ENCODE data around the gene IL34.
"Not testable (repeated sequence)": the region's sequence is repeated elsewhere in the genome, so short reads cannot be mapped to it uniquely, and the experiment has no call there.

IL34 gene

GRCh38 chr16:70646260-70647241, at the start of gene IL34:
IL34 (plus strand) TSS chr16:70646559; CDS start chr16:70646948, 389 bp downstream.
- no peak for DNase-seq

DNA sequence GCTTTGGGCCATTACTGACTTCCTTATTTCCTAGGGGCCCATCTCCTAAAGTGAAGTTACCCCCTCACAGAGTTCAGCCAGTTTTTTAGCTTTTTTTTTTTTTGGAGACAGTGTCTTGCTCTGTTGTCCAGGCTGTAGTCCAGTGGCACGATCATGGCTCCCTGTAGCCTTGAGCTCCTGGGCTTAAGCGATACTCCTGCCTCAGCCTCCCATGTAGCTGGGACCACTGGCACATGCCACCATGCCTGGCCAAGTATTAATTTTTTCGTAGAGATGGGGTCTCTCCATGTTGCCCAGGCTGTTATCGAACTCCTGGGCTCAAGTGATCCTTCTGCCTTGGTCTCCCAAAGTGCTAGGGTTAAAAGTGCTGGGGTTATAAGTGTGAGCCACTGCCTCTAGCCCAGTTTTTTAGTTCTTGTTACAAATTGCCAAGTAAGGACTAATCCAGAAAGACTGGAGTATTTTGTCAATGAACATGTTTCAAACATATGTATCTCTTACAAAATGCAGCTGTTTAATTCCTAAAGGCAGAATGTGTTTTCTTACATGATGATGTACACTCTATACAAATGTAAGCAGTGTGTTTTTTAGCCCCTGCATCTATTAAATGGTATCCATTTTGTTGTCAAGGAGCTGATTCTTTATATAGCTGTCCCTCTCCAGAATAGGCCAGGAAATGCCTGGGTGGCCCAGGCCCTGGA, 49.1 kb upstream of the IL34 start:
- DNase-seq: no peak

DNA sequence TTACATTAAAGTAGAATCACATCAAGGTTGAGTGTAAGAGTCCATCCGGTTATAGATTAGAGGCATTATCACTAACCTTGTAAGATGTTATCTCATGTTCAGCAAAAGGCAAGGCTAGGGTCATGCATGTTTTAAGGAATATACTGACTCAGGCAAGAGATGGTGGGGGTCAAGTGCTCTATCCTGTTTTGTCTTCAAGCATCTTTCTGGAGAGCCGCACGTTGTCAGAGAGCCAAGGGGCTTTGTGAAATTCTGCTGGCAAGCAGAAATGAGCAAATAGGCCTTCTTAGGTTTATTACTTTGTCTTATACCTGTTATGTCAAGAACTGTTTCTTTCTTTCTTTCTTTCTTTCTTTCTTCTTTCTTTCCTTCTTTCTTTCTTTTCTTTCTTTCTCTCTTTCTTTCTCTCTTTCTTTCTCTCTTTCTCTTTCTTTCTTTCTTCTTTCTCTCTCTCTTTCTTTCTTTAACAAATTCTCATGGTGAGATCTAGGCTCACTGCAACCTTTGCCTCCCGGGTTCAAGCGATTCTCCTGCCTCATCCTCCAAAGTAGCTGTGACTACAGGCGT, 47.3 kb upstream of the IL34 start:
- DNase-seq: no peak

- DNase-seq: no peak
These were observed 45.6 kb upstream of the IL34 start for GRCh38 chr16:70600730-70601129.

DNA sequence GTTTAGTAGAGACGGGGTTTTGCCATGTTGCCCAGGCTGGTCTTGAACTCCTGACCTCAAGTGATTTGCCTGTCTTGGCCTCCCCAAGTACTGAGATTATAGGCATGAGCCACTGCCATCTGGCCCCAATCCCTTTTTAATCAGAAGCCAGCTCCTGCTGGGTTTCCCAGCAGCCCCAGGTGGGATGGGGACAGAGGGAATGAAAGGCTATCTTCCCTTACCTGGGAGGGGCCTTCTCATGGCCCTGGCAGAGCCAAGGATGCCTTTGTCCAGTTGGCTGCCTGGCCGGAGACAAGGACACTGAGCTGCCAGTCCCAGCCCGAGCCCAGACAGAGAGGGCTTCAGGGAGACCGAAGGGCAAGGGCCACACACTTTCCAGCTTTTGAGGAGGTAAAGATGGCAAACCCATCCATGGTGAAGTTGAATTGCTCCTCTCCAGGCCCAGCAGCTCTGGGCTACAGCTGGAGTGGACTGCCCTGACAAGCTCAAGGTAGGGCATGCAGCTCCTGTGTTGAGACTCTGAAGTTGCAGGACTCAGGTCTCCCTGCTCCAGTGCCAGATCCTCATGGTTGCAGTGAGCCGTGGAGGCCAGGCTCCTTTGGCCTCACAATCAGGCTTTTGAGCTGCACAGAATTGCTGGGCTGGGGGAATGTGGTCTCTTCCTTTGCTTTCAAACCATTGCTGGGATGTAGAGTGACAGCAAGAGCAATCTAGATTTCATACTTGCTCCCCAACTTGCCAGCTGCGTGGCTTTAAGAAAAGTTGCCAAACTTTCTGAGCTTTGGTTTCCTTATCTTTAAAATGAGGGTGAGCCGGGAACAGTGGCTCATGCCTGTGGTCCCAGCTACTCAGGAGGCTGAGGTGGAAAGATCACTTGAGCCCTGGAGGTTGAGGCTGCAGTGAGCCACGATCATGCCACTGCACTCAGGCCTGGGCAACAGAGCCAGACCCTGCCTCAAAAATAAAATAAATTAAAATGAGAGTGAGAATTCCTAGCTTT, 44.5 kb upstream of the IL34 start:
- DNase-seq: no peak

DNA sequence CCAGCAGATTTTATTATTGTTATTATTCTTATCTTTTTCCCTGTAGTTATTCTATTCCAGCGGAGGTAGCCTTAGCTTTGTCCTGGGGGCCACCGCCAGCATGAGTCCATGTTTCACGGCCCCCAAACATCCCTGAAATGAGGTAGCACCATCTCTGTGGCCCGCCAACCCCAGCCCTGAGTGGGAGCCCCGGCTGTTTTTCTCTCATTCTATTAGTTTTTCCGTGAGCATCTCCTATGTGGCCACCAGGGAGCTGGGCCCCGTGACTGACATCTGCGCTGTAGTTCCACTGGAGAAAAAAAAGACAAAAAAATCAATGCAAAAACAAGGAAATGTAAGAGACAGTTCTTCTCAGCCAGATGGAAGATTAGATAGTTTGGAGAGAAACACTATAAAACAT, 43.5 kb upstream of the IL34 start:
- no peak for DNase-seq

DNA sequence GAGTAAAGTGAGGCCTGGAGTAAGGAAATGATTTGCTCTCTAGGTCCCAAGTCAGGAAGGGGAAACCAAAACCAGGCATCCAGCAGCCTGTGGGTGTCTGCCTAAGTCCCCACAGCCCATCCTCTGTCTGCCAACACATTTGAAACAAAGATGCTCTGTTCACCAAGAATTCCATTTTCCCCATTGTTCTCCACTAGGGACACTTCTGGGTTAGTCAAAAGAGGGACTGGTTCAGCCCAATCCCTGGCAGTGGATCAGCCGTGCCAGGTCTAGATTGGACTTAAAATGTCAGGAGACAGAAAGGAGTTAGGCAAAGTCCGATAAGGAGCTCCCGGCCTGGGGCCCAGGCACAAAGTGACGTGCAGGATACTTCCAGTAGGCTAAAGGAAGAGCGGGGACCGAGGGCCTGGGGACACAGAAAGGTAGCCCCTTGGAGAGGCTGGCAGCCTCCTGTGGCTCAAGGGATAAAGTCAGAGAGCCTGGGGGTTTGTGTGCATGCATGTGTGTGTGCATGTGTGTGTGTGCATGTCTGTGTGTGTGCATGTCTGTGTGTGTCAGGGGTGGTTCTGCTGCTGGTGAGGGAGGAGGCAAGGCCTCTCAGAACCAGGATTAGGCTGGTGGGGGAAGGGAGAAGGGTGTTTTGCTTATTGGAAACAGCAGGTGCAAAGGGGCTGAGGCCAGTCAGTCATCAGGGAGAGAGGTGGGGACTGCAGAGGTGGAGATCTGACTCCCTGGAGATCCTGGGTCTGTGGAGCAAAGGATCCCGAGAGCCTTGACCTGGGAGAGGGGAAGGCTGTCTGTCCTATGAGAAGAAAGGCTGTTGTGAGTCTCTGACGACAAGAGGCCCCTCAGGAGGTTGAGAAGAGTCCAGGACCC, 41.7 kb upstream of the IL34 start:
- DNase-seq: no peak

GRCh38 chr16:70605283-70605657, 41.1 kb upstream of the IL34 start:
- DNase-seq: no peak

GRCh38 chr16:70608521-70608920, 37.8 kb upstream of the IL34 start:
- no peak for DNase-seq

- no peak for DNase-seq
These were observed 35.8 kb upstream of the IL34 start for GRCh38 chr16:70610273-70611223.

DNA sequence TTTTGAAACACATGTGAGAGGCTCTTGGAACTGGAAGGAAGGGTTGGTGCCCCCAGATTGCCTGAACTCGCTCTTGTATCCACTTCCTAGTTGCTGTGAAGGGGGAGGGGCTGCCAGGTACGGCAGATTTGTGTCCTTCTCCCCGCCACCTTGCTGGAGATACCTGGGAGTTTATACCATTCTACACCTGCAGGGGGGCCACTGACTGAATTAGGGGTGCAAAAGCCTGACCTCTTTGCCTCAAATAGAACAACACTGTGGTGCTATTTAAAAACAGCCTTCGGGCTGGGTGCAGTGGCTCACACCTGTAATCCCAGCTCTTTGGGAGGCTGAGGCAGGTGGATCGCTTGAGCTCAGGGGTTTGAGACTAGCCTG, 35.1 kb upstream of the IL34 start:
- no peak for DNase-seq

DNA sequence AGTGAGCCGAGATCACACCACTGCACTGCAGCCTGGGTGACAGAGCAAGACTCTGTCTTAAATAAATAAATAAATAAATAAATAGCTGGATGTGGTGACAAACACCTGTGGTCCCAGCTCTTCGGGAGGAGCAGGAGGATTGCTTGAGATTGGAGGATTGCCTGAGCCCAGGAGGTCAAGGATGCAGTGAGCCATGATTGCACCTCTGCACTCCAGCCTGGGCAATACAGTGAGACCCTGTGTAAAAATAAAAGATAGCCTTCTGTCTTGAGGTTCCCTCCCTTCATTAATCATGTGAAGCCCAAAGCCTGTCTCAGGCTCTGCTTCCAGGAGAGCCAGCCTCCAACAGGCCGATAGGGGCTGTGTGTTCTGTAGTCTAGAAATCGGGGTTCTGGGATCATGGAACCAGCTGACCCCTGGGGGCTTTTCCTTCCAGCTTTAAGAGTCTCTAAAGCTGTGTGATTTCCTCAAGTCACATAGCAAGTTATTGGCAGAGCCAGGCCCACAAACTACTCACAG, 34.5 kb upstream of the IL34 start:
- DNase-seq: no peak

DNA sequence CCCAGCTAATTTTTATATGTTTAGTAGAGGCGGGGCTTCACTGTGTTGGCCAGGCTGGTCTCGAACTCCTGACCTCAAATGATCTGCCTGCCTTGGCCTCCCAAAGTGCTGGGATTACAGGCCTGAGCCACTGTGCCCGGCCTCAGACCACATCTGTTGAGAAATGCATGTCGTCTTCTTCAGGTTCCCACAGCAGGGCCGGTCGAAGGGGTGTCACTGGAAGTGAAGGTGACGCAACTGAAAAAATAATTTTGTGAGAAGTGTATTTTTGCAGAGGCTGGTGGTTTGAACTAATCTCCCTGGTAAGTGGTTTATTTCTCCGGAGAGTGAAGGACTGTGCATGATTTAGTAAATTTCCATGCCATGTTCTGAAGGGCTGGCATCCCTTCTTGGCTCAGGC, 33.4 kb upstream of the IL34 start:
- no peak for DNase-seq

- no peak for DNase-seq
These were observed 32.0 kb upstream of the IL34 start for GRCh38 chr16:70614208-70614951.

DNA sequence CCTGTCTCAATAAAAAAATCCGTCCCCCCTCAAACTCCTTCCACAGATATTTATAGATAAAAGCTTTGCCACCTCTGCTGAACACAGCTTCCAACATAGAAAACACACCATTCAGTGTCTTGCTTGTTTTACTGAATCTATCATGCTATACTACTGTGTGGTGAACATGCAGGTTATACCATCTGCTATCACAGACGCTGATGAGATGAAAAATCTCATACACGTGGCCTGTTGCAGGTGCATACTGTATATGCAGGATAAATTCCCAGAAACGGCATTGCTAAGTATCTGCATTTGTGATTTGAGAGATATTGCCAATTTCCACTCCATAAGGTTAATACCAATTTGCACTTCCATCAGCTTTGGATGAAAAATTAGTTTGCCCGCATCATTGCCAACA, 30.4 kb upstream of the IL34 start:
- DNase-seq: no peak

- not testable (repeated sequence) for DNase-seq
These were observed 24.5 kb upstream of the IL34 start for GRCh38 chr16:70621864-70622263.

GRCh38 chr16:70627696-70628095, 18.7 kb upstream of the IL34 start:
- no peak for DNase-seq

- DNase-seq: no peak
These were observed 15.2 kb upstream of the IL34 start for GRCh38 chr16:70630960-70631745.

GRCh38 chr16:70632273-70632672, 14.1 kb upstream of the IL34 start:
- DNase-seq: no peak

Measured in GF-D8 (cell line).